Skin epidermis (tissue), 12 donors: ENCODE data around the gene EFEMP1.
A peak's percentile ranks its signal among the peaks of the same experiment; 100 is the strongest.

Source experiments
- H3K27ac ChIP-seq, 21 experiments: fragments of 200-600 bp; sonication (generic) in 11 of 21; one replicate each; pipeline ENCODE4 v1.5.0; 2020; ENCODE audit warnings: mild to moderate bottlenecking in 3 of 21, inconsistent platforms in 2 of 21, moderate library complexity in 2 of 21
- H3K4me3 ChIP-seq, 7 experiments: fragments of 200-600 bp; sonication (generic) in 2 of 7; one replicate each; pipeline ENCODE4 v1.5.0; 2020; ENCODE audit warnings: inconsistent platforms in 2 of 7, mild to moderate bottlenecking in 2 of 7, moderate library complexity in 1 of 7

EFEMP1 gene

GRCh38 chr2:55902971-55903370 lies 20.6 kb downstream of the EFEMP1 start:
- H3K27ac ChIP-seq = no peak overlapping the region

GRCh38 chr2:55902429-55902828 lies 21.2 kb downstream of the EFEMP1 start:
- no peak overlapping the region for H3K4me3 ChIP-seq
- no peak overlapping the region for H3K27ac ChIP-seq

More at GRCh38 chr2:55902971-55903370, 20.6 kb downstream of the EFEMP1 start:
- no peak overlapping the region for H3K4me3 ChIP-seq

- no peak overlapping the region for H3K4me3 ChIP-seq
- H3K27ac ChIP-seq = peak overlapping the region in 1 of 21 experiments; percentile 30
Measured at GRCh38 chr2:55901941-55902340, 21.6 kb downstream of the EFEMP1 start.

DNA sequence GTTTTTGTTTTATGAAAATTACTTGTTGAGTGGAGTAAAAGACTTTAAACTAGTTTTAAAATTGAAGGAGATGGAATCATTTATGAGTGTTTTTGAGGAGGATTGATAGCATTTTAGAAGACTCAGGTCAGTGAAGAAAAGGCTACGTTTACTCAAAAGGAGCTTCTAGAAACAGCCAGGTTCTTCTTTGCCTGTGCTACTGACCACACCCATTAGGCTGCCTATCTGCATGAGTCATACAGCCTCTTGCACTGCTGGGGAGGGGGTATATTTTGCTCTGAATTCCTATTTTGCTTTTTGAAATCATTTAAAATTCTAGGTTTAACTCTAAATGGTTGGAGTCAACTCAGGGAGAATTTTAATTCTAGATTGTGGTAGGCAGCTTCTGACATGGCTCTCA lies 22.3 kb downstream of the EFEMP1 start:
- Histone ChIP-seq H3K27ac (peak overlapping the region in 1 of 21 experiments; percentile 30), H3K4me3 (no peak overlapping the region)

- Histone ChIP-seq H3K27ac (no peak overlapping the region), H3K4me3 (no peak overlapping the region)
Measured at GRCh38 chr2:55899881-55900280, 23.7 kb downstream of the EFEMP1 start.

DNA sequence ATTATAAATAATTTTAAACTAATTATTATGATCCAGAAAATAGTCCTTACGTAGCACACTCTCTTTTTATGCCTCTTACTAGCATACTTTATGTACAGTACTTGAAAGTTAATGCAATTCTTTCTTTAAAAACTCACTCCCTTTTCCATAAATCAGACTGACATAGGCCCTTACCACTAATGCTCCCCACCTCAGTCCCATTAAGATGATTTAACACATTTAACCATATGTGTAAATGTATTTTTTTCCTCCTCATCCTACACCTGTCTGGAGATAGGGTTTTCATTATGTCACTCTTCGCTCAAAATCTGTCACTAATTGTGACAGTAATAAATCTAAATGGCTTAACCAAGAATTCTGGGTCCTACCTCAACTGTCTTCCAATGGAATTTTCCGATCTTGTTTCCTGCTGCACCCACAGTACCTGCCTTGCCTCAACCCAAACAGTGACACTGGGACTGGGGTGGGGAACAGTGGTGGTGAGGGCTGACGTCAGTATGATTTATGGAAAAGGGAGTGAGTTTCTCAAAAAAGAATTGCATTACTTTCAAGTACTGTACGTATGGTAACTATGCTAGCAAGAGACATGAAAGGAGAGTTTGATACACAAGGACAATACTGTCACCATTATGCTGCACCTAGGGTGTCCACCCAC lies 25.1 kb downstream of the EFEMP1 start:
- H3K27ac ChIP-seq = no peak overlapping the region

DNA sequence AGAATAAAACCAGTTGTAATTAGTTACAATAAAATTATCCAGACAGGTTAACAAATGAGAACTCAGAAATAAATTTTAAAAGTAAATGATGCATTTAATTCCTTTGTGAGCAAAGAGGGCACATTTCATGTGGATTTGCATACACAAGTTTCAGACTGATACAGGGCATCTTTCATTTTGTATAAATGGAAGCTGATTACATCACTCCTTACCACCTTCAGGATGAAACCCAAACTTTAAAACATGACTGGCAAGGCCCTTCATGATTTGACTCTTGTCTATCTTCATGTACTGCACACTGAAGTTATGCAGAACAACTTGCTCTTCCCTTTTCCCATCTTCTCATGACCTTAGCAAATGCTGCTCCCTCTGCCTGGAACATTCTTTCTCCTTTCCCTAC lies 26.9 kb downstream of the EFEMP1 start:
- no peak overlapping the region for H3K27ac ChIP-seq
- no peak overlapping the region for H3K4me3 ChIP-seq

More for the DNA sequence above, 25.1 kb downstream of the EFEMP1 start:
- no peak overlapping the region for H3K4me3 ChIP-seq

DNA sequence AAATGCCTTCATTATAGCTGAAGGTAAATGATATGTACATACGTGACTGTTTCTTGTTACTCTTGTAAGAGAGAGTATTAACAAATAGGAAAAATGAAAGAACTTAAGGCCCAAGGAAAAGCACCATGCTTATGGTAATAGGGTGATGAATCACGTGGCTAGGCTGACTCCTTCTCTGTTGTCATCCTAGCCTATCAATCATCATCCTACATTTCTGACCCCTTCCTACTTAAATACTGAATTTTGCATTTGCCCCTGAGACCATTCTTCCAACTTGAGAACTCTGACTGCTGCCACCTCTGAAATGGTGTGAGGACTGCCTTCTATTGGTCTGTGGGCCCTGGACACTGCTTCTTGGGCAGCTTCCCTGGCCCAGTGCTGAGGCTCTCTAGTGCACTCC lies 28.9 kb downstream of the EFEMP1 start:
- no peak overlapping the region for H3K4me3 ChIP-seq
- H3K27ac ChIP-seq = no peak overlapping the region

- peak overlapping the region in 1 of 21 experiments; percentile 11 for H3K27ac ChIP-seq
- no peak overlapping the region for H3K4me3 ChIP-seq
Measured at GRCh38 chr2:55891671-55892094, 31.9 kb downstream of the EFEMP1 start.

GRCh38 chr2:55888936-55889335 lies 34.6 kb downstream of the EFEMP1 start:
- Histone ChIP-seq H3K4me3 (no peak overlapping the region), H3K27ac (peak overlapping the region in 2 of 21 experiments; percentile 15 to 17)

GRCh38 chr2:55887901-55888624 lies 35.5 kb downstream of the EFEMP1 start:
- H3K4me3 ChIP-seq = no peak overlapping the region
- peak overlapping the region in 2 of 21 experiments; percentile 15 to 17 for H3K27ac ChIP-seq

- H3K27ac ChIP-seq = peak overlapping the region in 2 of 21 experiments; percentile 5 to 29
- no peak overlapping the region for H3K4me3 ChIP-seq
Measured at GRCh38 chr2:55887351-55887750, 36.2 kb downstream of the EFEMP1 start.

DNA sequence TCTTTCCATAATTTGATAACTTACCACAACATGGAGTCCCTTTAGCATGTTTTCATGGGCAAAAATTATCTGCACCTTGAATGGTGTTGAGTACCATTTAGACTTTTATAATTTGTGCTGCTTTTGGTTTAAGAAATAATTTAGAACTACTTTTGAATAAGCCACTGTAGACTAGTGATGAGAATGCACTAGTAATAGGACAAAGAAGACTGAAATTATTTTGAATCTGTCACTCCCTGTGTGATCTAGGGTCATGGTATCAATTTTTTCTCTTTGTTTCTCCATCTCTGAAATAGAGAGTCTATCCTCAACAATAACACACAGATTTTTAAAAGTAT lies 37.7 kb downstream of the EFEMP1 start:
- peak overlapping the region in 6 of 21 experiments; percentile 10 to 56 (median 28) for H3K27ac ChIP-seq

DNA sequence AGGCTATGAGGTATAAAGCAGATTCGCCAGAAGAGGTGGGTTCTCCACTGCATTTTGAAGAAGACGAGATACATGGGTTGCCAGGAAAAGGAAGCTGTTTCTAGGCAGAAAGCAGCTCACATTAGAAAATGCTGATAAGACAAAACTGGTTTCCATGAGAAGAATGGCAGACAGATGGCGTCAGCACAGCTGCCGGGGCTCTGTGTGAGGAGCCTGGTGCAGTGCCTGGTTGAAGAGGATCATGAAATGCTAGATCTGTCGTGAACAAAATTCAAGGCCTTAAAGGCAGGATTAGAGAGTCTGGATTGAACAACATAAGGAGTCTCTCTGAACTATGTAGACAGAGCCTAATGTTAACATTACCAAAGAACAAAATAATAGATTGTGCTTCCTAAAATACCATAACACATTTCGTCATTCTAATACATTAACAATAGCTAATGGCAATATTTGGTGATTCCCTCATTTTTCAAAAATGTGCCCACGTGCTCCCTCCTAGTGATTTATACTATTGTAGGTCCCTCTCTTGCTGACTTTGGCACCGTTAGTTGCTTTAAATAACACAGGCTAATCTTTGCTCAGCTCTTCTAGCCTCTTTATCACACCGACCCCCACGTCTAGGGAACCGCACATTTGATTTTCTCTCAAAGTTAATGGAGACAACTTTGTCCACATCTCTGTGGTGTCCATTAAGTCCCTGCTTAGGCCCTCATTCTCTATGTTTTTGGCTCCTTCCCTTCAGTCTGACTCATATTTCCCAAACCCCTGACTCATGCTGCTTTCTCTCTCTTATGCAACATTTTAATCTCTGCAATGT lies 38.2 kb downstream of the EFEMP1 start:
- peak overlapping the region in 9 of 21 experiments; percentile 1 to 70 (median 19) for H3K27ac ChIP-seq
- no peak overlapping the region for H3K4me3 ChIP-seq

More for the DNA sequence above, 37.7 kb downstream of the EFEMP1 start:
- no peak overlapping the region for H3K4me3 ChIP-seq

GRCh38 chr2:55883829-55884228 lies 39.8 kb downstream of the EFEMP1 start:
- peak overlapping the region in 1 of 21 experiments; percentile 32 for H3K27ac ChIP-seq

GRCh38 chr2:55883357-55883756 lies 40.2 kb downstream of the EFEMP1 start:
- H3K27ac ChIP-seq = peak overlapping the region in 1 of 21 experiments; percentile 32
- no peak overlapping the region for H3K4me3 ChIP-seq

More at GRCh38 chr2:55883829-55884228, 39.8 kb downstream of the EFEMP1 start:
- no peak overlapping the region for H3K4me3 ChIP-seq

DNA sequence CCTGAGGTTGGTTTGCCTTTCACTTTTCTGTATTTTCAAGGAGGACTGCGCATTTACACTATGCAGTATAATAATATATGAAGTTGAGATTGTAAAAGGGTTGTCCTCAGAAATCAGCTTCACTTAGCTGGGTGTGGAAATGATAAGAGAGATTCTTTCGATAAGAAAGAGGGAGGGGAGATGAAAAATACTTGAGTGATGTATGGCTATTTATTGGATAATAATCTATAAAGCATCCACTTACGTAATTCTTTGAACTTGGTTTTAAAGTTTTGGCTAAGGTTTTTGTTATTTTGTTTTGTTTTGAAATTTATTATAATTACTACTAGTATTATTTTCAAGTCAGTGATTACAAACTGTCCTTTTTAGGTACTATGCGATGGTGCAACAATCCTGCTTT lies 40.6 kb downstream of the EFEMP1 start:
- H3K27ac ChIP-seq = no peak overlapping the region
- H3K4me3 ChIP-seq = no peak overlapping the region

- peak overlapping the region in 5 of 21 experiments; percentile 7 to 48 (median 20) for H3K27ac ChIP-seq
- H3K4me3 ChIP-seq = no peak overlapping the region
Measured at GRCh38 chr2:55880416-55881143, 43.0 kb downstream of the EFEMP1 start.

DNA sequence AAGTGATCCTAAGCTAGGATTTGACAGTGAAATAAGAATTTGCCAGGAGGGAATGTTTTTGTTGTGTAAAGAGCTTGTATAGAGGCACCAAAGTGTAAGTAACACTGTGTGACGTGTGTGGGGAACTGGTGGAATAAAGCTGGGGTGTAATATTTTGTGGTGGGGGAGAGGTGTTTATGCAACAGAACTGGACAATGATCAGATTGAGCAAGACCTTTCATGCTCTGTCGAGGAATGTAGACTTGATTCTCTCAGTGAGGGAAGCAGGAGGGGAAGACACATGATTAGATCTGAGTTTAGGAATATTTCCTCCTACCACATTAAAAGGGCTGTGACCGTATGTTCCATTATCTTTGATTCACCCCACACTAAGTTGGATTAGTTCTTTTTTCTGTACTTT lies 43.6 kb downstream of the EFEMP1 start:
- H3K27ac ChIP-seq = peak overlapping the region in 1 of 21 experiments; percentile 8
- H3K4me3 ChIP-seq = no peak overlapping the region

DNA sequence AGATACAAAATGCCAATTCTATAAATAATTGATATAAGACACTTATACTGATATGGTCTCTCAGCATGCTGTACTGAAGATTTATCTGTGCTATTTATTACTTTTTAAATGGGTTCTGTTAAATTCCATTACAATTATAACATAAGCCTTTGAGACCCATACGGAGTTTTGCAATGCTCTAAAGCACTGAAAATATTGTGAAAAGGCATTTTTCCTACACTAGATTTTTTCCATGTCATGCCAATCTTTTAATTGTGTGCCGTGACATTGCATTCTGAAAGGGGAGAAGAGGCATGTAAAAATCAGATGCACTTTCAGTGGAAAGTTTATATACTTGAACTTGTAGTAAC lies 46.5 kb downstream of the EFEMP1 start:
- Histone ChIP-seq H3K4me3 (no peak overlapping the region), H3K27ac (no peak overlapping the region)
